Esophagus squamous epithelium (tissue), 5 donors: ENCODE data around the gene VWA8. TPM values are rescaled to one million over a fixed set of nuclear protein-coding genes. Genes with fewer than 3 reads are reported as not detected.

Experiments
- DNase-seq: peaks from one replicate; lab custom pipeline; 2025; lab: John Stamatoyannopoulos, UW
- H3K27ac ChIP-seq, 4 donors: fragments of 200-600 bp; sonication (generic); one replicate each; pipeline ENCODE4 v1.5.1; 2016 to 2019; ENCODE audit warnings: mild to moderate bottlenecking in 1 of 4
- H3K27me3 ChIP-seq, 4 donors: fragments of 200-600 bp; sonication (generic); 1 replicate in 3 of 4; 2 replicates in 1 of 4; pipeline versions ENCODE4 v1.5.1 to v1.6.0; 2017 to 2021; ENCODE audit warnings: antibody characterized with exemption in 1 of 4
- H3K36me3 ChIP-seq, 3 donors: fragments of 200-600 bp; sonication (generic); one replicate each; pipeline ENCODE4 v1.5.1; 2016 to 2019
- H3K4me1 ChIP-seq, 3 donors: fragments of 200-600 bp; sonication (generic); one replicate each; pipeline ENCODE4 v1.5.1; 2017 to 2019
- H3K4me3 ChIP-seq, 4 donors: fragments of 200-600 bp; sonication (generic); 1 replicate in 3 of 4; 2 replicates in 1 of 4; pipeline ENCODE4 v1.5.1; 2016 to 2019; ENCODE audit warnings: mild to moderate bottlenecking in 2 of 4, moderate library complexity in 1 of 4
- H3K9me3 ChIP-seq, 3 donors: fragments of 200-600 bp; sonication (generic); one replicate each; pipeline ENCODE4 v1.5.1; 2016 to 2019
- CTCF ChIP-seq, 6 experiments: fragments of 450-650 bp in 4 of 6; fragments of 200-600 bp in 2 of 6; sonication (generic) in 2 of 6; IDR thresholded peaks; one replicate each; pipeline ENCODE4 v1.5.1; 2016 to 2019; ENCODE audit warnings: antibody characterized with exemption in 6 of 6, mild to moderate bottlenecking in 4 of 6, moderate library complexity in 4 of 6
- POLR2A ChIP-seq, 4 donors: fragments of 450-650 bp; IDR thresholded peaks; one replicate each; pipeline ENCODE4 v1.6.1; 2017; ENCODE audit warnings: antibody characterized with exemption in 4 of 4, mild to moderate bottlenecking in 4 of 4, moderate library complexity in 3 of 4
- WGBS, 2 donors: methylation state at CpG; one replicate each; pipeline ENCODE4 v1.1.5; 2018; 5-methylcytosine and 5-hydroxymethylcytosine counted together
- intact Hi-C: fragments of 100-400 bp; cut with DNase I; formaldehyde crosslinking; loops from one replicate; pipeline ENCODE4 v1.15.0; 2022
- total RNA-seq, 4 donors: library from RNA; depleted of rRNA; stranded (reverse); fragments of >200 nt; gene quantifications; one replicate each; pipeline ENCODE4 v1.1.0, GENCODE V29; 2016
- donor health status: DM: yes; HTN: yes; CAD: no.

VWA8 gene
- total RNA-seq, 4 donors from 2014 or later, result 10.5 to 23.7 (median 17.3) TPM

DNA sequence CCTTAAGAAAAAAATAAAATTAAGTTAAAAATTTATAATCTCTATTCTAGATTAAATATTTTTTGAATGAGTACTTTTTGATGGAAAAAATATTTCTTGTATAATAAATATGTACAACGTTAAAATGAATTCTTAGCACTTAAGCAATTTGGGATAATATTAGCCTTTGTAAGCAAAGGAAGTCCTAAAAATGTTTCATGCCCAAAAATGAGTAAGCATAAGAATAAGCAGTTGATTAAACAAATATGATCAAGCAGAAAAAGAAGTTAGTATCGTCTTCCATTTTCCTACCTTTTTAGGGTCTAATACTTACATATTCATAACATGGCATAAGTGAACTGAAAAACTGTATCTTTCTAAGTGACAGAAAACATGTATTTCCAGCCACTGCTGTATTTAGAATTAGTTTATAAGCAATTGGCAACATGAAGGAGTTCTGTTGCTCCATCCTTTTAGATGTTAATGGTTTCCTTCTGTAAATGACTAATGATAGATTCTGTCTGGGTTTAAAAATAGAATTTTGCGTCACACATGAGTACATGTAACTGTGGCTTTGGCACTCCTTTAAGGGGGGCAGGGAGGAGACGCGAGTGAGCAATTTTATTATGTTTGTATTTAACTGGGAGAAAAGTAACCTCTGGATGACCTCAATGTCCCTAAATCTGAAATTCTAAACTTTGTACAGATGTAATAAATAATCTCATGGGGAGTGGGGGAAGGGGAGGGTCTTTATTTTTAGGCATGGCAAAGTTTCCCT lies 266.2 kb downstream of the VWA8 start:
- Histone ChIP-seq H3K9me3 (no peaks in the 10 kb centered on the region), H3K4me3 (no peak overlapping the region), H3K27me3 (no peaks in the 10 kb centered on the region), H3K4me1 (peaks cover 0 to 14% (median 0%) of the 10 kb centered on the region in 3 donors), H3K27ac (peak overlapping the region in 2 of 4 donors; percentile 61 to 62), H3K36me3 (peaks cover 0 to 44% (median 5%) of the 10 kb centered on the region in 3 donors)
- no peak for TF ChIP-seq POLR2A (IDR thresholded peaks at IDR 0.05)
- no peak for TF ChIP-seq CTCF (IDR thresholded peaks at IDR 0.05)
- 31 to 48% methylated on average over 5 of the region's 5 CpGs for WGBS, 2 donors
- no peak for DNase-seq
- intact Hi-C loops, result no loop called here

DNA sequence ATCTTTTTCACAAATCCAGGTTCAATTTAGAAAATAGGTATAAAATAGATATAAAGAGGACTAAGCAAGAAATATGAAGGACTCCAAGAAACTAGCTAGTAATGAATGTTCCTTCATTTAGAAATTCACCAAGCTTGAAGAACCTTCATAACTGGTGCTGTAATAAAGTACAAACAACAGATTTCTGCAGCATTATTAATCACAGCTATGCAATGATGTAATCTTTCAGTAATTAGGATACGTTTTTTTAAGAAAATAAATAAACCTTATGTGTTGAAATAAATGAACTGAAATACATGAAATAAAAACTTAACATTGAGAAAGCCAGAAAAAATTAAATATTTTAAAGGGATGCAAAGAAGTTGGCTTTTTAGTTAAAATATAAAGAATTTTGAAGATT lies 267.5 kb downstream of the VWA8 start:
- Histone ChIP-seq H3K36me3 (peaks cover 0 to 51% (median 5%) of the 10 kb centered on the region in 3 donors), H3K27me3 (no peaks in the 10 kb centered on the region), H3K27ac (no peak overlapping the region), H3K4me1 (peaks cover 0 to 14% (median 0%) of the 10 kb centered on the region in 3 donors), H3K4me3 (no peak overlapping the region), H3K9me3 (no peaks in the 10 kb centered on the region)
- intact Hi-C loops, result no loop called here
- 32 to 64% methylated on average over 1 of the region's 1 CpG for WGBS, 2 donors
- no peak for DNase-seq
- no peak for TF ChIP-seq POLR2A (IDR thresholded peaks at IDR 0.05)
- TF ChIP-seq CTCF (IDR thresholded peaks at IDR 0.05), result no peak

- H3K27me3 ChIP-seq, result no peaks in the 10 kb centered on the region
- 86 to 90% methylated on average over 1 of the region's 1 CpG for WGBS, 2 donors
- H3K9me3 ChIP-seq, result no peaks in the 10 kb centered on the region
- intact Hi-C loops, result no loop called here
- peaks cover 0 to 14% (median 0%) of the 10 kb centered on the region in 3 donors for H3K4me1 ChIP-seq
- DNase-seq, result no peak
- H3K27ac ChIP-seq, result no peak overlapping the region
- TF ChIP-seq POLR2A (IDR thresholded peaks at IDR 0.05) (no peak), CTCF (IDR thresholded peaks at IDR 0.05) (no peak)
- no peak overlapping the region for H3K4me3 ChIP-seq
- H3K36me3 ChIP-seq, result peaks cover 0 to 41% (median 5%) of the 10 kb centered on the region in 3 donors
These were observed 269.6 kb downstream of the VWA8 start for GRCh38 chr13:41691274-41691673.

DNA sequence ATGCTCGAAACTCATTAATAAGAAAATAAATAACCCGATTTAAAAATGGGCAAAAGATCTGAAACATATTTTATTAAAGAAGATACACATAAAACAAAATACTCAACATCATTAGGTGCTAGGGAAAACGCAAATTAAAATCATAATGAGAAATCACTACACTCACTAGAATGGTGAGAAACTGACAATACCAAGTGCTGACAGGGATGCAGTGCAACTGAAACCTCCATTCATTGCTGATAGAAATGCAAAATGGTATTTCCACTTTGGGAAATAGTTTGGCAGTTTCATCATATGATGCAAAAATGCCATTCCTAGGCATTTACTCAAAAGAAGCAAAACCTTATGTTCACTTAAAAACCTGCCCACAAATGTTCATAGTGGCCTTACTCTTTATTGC lies 278.1 kb downstream of the VWA8 start:
- Histone ChIP-seq H3K9me3 (no peaks in the 10 kb centered on the region), H3K4me3 (no peak overlapping the region), H3K27me3 (no peaks in the 10 kb centered on the region), H3K27ac (no peak overlapping the region), H3K36me3 (peaks cover 0 to 55% (median 4%) of the 10 kb centered on the region in 3 donors), H3K4me1 (no peaks in the 10 kb centered on the region)
- intact Hi-C loops, result no loop called here
- TF ChIP-seq POLR2A (IDR thresholded peaks at IDR 0.05) (no peak), CTCF (IDR thresholded peaks at IDR 0.05) (no peak)
- 86 to 94% methylated on average over 3 of the region's 3 CpGs for WGBS, 2 donors
- DNase-seq, result no peak

DNA sequence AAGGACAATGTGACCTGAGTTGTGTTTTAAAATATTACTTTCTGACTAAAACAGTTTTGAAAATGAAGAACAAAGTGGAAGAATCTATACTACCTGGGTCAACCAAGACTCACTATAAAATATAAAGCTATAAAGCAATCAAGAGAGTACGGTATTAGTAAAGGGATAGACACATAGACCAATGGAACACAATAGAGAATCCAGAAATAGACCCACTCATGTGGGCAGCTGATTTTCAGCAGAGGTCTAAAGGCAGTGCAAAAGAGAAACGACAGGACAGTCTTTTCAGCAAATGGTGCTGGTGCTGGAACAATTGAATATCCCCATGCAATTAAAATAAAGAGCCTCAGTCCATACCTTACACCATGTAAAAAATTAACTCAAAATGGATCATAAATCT lies 278.9 kb downstream of the VWA8 start:
- Histone ChIP-seq H3K4me1 (no peaks in the 10 kb centered on the region), H3K27ac (no peak overlapping the region), H3K27me3 (no peaks in the 10 kb centered on the region), H3K9me3 (no peaks in the 10 kb centered on the region), H3K36me3 (peaks cover 0 to 55% (median 4%) of the 10 kb centered on the region in 3 donors), H3K4me3 (no peak overlapping the region)
- intact Hi-C loops, result no loop called here
- 87 to 89% methylated on average over 2 of the region's 2 CpGs for WGBS, 2 donors
- DNase-seq, result no peak
- TF ChIP-seq POLR2A (IDR thresholded peaks at IDR 0.05), result no peak
- no peak for TF ChIP-seq CTCF (IDR thresholded peaks at IDR 0.05)
